HepG2 (cell line): Measurements from ENCODE around the gene BMI1. TPM values are rescaled to one million over a fixed set of nuclear protein-coding genes. Genes with fewer than 3 reads are reported as not detected.

Experiments used
- ATAC-seq: fragments of 200-7000 bp; cut with Tn5 transposase; 3 replicates; pipeline ENCODE4 v1.9.1; 2020; ENCODE audit warnings: mild to moderate bottlenecking, moderate library complexity
- BruUV-seq: library from RNA; stranded (reverse); fragments of 400-500 nt; replicated peaks from 2 replicates; lab custom pipeline; 2021; lab: Mats Ljungman, UMichigan
- CTCF ChIA-PET: fragments of 300-600 bp; formaldehyde crosslinking; extraction: SDS; loops from one replicate; lab custom pipeline; 2021; ENCODE audit warnings: low total read pairs, inconsistent platforms, low intra/inter-chr PET ratio; lab: Yijun Ruan, JAX
- POLR2A ChIA-PET: fragments of 350-600 bp; sonication (Branson Sonifier 250); formaldehyde crosslinking; loops from one replicate; lab custom pipeline; 2020; ENCODE audit warnings: antibody characterized with exemption, inconsistent platforms; lab: Yijun Ruan, JAX
- DNase-seq: peaks from one replicate; pipeline ENCODE4 v3.0.0-alpha.2; 2015; ENCODE audit warnings: low spot score
- FAIRE-seq: peaks from 3 replicates; lab custom pipeline; 2011; peaks lifted over from hg19 to GRCh38; lab: Jason Lieb, UNC
- H2AFZ ChIP-seq: one replicate; pipeline ENCODE4 v1.6.1; 2011; ENCODE audit warnings: low read length, inconsistent platforms
- H3K27ac ChIP-seq: fragments of 300-600 bp; 3 replicates; pipeline ENCODE4 v1.8.0; 2011; ENCODE audit warnings: mixed run types, mild to moderate bottlenecking, mixed read lengths, low read length, inconsistent platforms; ENCODE audit not compliant: insufficient read depth; ENCODE audit errors: extremely low read length
- H3K27me3 ChIP-seq, 2 experiments: fragments of 200-600 bp in 1 of 2; 2 replicates in 1 of 2; 3 replicates in 1 of 2; pipeline versions ENCODE4 v1.6.0 to v1.8.0; 2011; ENCODE audit warnings: low read length in 2 of 2, mild to moderate bottlenecking in 2 of 2, moderate library complexity in 2 of 2, inconsistent platforms in 1 of 2; ENCODE audit not compliant: insufficient read depth in 2 of 2, control insufficient read depth in 1 of 2
- H3K36me3 ChIP-seq, 2 experiments: fragments of 200-600 bp in 1 of 2; replicated peaks in 1 of 2; 2 replicates in 1 of 2; 3 replicates in 1 of 2; pipeline versions ENCODE4 v1.5.1 to v1.8.0; 2011; ENCODE audit warnings: low read length in 2 of 2, inconsistent platforms in 1 of 2; ENCODE audit not compliant: insufficient read depth in 2 of 2, control insufficient read depth in 1 of 2
- H3K4me1 ChIP-seq: 2 replicates; pipeline ENCODE4 v1.5.1; 2012; ENCODE audit warnings: low read length, inconsistent platforms; ENCODE audit not compliant: insufficient read depth
- H3K4me2 ChIP-seq: 2 replicates; pipeline ENCODE4 v1.6.0; 2011; ENCODE audit warnings: low read depth, low read length, inconsistent platforms
- H3K4me3 ChIP-seq, 3 experiments: fragments of 200-600 bp in 1 of 3; sonication (generic), shearing (Covaris generic) in 1 of 3; replicated peaks in 1 of 3; 2 replicates each; pipeline ENCODE4 v1.5.1; 2011 to 2016; ENCODE audit warnings: low read length in 3 of 3, inconsistent platforms in 2 of 3, low read depth in 2 of 3, mild to moderate bottlenecking in 2 of 3, control low read depth in 1 of 3, mixed read lengths in 1 of 3; ENCODE audit not compliant: insufficient read depth in 1 of 3
- H3K79me2 ChIP-seq: one replicate; pipeline ENCODE4 v1.6.1; 2011; ENCODE audit warnings: low read length, inconsistent platforms; ENCODE audit not compliant: insufficient read depth
- H3K9ac ChIP-seq: 2 replicates; pipeline ENCODE4 v1.6.0; 2011; ENCODE audit warnings: mild to moderate bottlenecking, low read depth, low read length, inconsistent platforms; ENCODE audit not compliant: insufficient read depth
- H3K9me3 ChIP-seq: 2 replicates; pipeline ENCODE4 v1.5.1; 2012; ENCODE audit warnings: mild to moderate bottlenecking, low read length
- H4K20me1 ChIP-seq: 2 replicates; pipeline ENCODE4 v1.6.0; 2011; ENCODE audit warnings: inconsistent platforms, mild to moderate bottlenecking, low read length, moderate library complexity; ENCODE audit not compliant: insufficient read depth
- ELF1 ChIP-seq: sonication (generic); formaldehyde crosslinking; IDR thresholded peaks from 2 replicates; pipeline ENCODE4 v1.4.0; 2020; ENCODE audit warnings: missing genetic modification reagents
- ELK4 ChIP-seq: sonication (generic); formaldehyde crosslinking; IDR thresholded peaks from 2 replicates; pipeline ENCODE4 v1.9.0; 2021; ENCODE audit warnings: missing genetic modification reagents, borderline replicate concordance
- NCOR1 ChIP-seq: fragments of 200-600 bp; sonication (generic); IDR thresholded peaks from 2 replicates; pipeline ENCODE4 v1.7.0; 2017; ENCODE audit warnings: antibody characterized with exemption, low read length, borderline replicate concordance
- PHB2 ChIP-seq: fragments of 450-650 bp; IDR thresholded peaks from 2 replicates; pipeline ENCODE4 v1.6.1; 2018; ENCODE audit not compliant: partially characterized antibody
- RORA ChIP-seq: sonication (generic); formaldehyde crosslinking; IDR thresholded peaks from 2 replicates; pipeline ENCODE4 v1.5.0; 2020; ENCODE audit warnings: mild to moderate bottlenecking, missing genetic modification reagents, moderate library complexity
- STAG1 ChIP-seq: sonication (generic); formaldehyde crosslinking; IDR thresholded peaks from 2 replicates; pipeline ENCODE4 v1.4.0; 2020; ENCODE audit warnings: missing genetic modification reagents
- ZNF550 ChIP-seq: sonication (generic); formaldehyde crosslinking; IDR thresholded peaks from 2 replicates; pipeline ENCODE4 v1.4.0; 2020; ENCODE audit warnings: mild to moderate bottlenecking, missing genetic modification reagents, borderline replicate concordance
- ZNF850 ChIP-seq: sonication (generic); formaldehyde crosslinking; conservative IDR thresholded peaks from 2 replicates; pipeline ENCODE4 v1.9.0; 2021; ENCODE audit warnings: mild to moderate bottlenecking, missing genetic modification reagents
- ZNF879 ChIP-seq: sonication (generic); formaldehyde crosslinking; IDR thresholded peaks from 2 replicates; pipeline ENCODE4 v1.8.1; 2023; ENCODE audit warnings: missing genetic modification reagents
- WGBS: methylation state at CpG from one replicate; pipeline ENCODE4 v1.1.6; 2017; ENCODE audit warnings: low lambda C conversion rate; 5-methylcytosine and 5-hydroxymethylcytosine counted together
- in situ Hi-C: cut with HindIII; loops from 2 replicates; pipeline ENCODE4 v1.10.0; 2017; ENCODE audit warnings: low pct_unique_long_range_greater_than_20kb; ENCODE audit not compliant: extremely low pct_ligation_motif_present
- intact Hi-C: fragments of 100-400 bp; cut with micrococcal nuclease; formaldehyde crosslinking; loops from one replicate; pipeline ENCODE4 v1.10.0; 2022; ENCODE audit not compliant: unreplicated experiment
- polyA plus RNA-seq, 8 experiments: library from polyadenylated mRNA; depleted of rRNA in 3 of 8; stranded (reverse) in 7 of 8; unstranded in 1 of 8; fragments of >200 nt; fragmentation: Illumina TruSeq in 4 of 8; extraction: Trizol in 4 of 8; gene quantifications; 2 replicates each; pipeline versions ENCODE4 v1.2.1 to v1.2.3, GENCODE V29; 2011 to 2016; ENCODE audit warnings: low read depth in 4 of 8, missing spikeins in 1 of 8, mixed read lengths in 1 of 8; ENCODE audit not compliant: insufficient read depth in 1 of 8
- total RNA-seq, 5 experiments: library from RNA; depleted of rRNA; stranded (reverse); fragments of >200 nt; fragmentation: Illumina TruSeq; extraction: Trizol; gene quantifications; 2 replicates each; pipeline ENCODE4 v1.2.3, GENCODE V29; 2016; ENCODE audit warnings: low read depth in 1 of 5

BMI1 gene
- total and polyA plus RNA-seq, 2 of the 13 experiments (the other 11 are each of a cell fraction or from before 2014, with no cell fraction given): 30.5 to 44.0 TPM

GRCh38 chr10:22333167-22333974, 12.5 kb downstream of the BMI1 start:
- no peak for TF ChIP-seq ZNF850
- no peak for TF ChIP-seq ZNF879 (CRISPR knock-in tag)
- TF ChIP-seq ELK4 (CRISPR knock-in tag): no peak
- TF ChIP-seq PHB2: no peak
- no peak for TF ChIP-seq STAG1 (CRISPR knock-in tag)
- TF ChIP-seq ELF1 (CRISPR knock-in tag): no peak
- no peak for TF ChIP-seq NCOR1
- no peak for TF ChIP-seq ZNF550 (CRISPR knock-in tag)
- TF ChIP-seq RORA (CRISPR knock-in tag): no peak
- peaks cover 0 to 19% of the 10 kb centered on the region in 2 experiments; a peak in 3 of 5 replicates for H3K27me3 ChIP-seq
- ATAC-seq (no peak), DNase-seq (no peak), FAIRE-seq (no peak)
- intact Hi-C loops (no loop called here), in situ Hi-C loops (no loop called here)
- H3K36me3 ChIP-seq: peaks cover 0 to 14% of the 10 kb centered on the region in 2 experiments; a peak in 2 of 5 replicates
- H3K79me2 ChIP-seq: no peaks in the 10 kb centered on the region
- ChIA-PET POLR2A (no interaction called here), CTCF (no interaction called here)
- H4K20me1 ChIP-seq: no peaks in the 10 kb centered on the region
- BruUV-seq: no TSS peak
- H3K4me3 ChIP-seq: no peak overlapping the region
- no peaks in the 10 kb centered on the region for H3K4me1 ChIP-seq
- no peak overlapping the region for H3K4me2 ChIP-seq
- H3K9ac ChIP-seq: no peak overlapping the region
- H2AFZ ChIP-seq: no peak overlapping the region
- no peak overlapping the region for H3K27ac ChIP-seq
- no peaks in the 10 kb centered on the region for H3K9me3 ChIP-seq
- 89% methylated on average over 25 of the region's 25 CpGs for WGBS
